Fibroblast of skin of right quadriceps (primary cell): Measurements from ENCODE around the gene FZD10.

ENCODE experiments used
- DNase-seq: peaks from one replicate; pipeline ENCODE4 v3.0.0-alpha.2; 2013

FZD10 gene

GRCh38 chr12:130132831-130133511 is 29.3 kb upstream of the FZD10 start:
- DNase-seq = no peak

DNA sequence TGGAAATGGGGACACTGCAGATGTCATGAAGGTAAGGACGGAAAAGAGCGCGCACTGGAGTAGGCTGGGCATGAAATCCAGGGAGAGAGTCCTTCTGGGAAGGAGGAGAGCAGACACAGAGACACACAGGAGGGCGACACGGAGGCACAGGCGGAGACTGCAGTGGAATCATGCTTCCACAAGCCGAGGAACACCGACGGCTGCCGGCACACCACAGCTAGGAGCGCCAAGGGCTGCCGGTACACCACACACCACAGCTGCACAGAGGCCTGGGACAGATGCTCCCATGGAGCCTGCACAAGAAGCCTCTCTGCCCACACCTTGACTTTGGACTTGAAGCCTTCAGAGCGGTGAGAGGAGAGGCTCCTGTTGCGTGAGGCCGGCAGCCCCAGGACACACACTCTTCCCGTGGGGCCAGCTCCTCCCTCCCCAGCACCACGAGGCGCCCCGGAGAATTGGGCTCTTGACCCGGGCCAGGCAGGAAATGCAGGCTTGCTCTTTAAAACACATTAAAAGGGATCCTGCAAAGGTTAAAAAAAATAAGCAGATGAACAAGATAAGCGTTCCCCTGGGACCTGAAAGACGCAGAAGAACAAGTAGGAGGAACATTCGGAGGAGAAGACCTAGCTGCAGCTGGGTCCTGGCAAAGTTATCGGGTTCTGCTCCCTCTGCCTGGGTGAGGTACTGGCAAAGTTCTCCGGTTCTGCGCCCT is 28.3 kb upstream of the FZD10 start:
- no peak for DNase-seq

DNA sequence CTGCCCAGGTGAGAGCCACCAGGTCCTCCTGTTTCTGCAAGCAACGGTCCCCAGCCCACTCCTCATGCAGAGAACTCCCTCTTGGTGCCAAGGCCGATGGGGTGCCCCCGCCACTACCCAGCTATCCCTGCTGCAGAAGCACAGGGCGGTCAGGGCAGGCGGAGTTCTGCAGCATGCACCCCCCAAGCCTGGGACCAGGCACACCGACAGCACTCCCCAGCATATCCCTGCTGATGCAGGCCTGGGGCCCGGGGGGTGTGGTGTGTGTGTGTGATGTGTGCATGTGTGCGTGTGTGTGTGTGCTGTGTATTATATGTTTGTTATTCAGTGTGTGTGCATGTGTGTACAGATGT is 27.7 kb upstream of the FZD10 start:
- no peak for DNase-seq

- no peak for DNase-seq
Measured at GRCh38 chr12:130136509-130137039, 25.7 kb upstream of the FZD10 start.

GRCh38 chr12:130137040-130138018 is 24.9 kb upstream of the FZD10 start:
- no peak for DNase-seq

DNA sequence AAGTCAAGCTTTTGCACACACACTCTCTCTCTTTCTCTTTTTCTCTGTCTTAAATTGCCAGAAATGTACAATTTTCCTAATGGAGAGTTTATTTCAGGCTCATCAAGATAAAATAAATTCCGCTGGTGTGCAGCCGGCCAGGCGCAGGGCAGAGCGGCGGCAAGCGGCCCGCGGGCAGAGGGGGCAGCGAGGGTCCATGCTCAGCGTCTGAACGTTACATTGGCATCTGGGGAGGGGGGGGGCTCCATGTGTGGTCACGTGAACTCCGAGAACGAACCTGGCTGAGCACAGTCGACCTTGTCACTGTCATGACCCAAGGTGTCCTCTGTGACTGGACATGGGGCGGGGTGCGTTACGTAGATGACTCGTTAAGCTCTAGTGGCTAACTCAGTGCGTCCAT is 23.8 kb upstream of the FZD10 start:
- DNase-seq = no peak

- DNase-seq = peak; percentile 53
Measured at GRCh38 chr12:130139567-130140421, 22.5 kb upstream of the FZD10 start.

DNA sequence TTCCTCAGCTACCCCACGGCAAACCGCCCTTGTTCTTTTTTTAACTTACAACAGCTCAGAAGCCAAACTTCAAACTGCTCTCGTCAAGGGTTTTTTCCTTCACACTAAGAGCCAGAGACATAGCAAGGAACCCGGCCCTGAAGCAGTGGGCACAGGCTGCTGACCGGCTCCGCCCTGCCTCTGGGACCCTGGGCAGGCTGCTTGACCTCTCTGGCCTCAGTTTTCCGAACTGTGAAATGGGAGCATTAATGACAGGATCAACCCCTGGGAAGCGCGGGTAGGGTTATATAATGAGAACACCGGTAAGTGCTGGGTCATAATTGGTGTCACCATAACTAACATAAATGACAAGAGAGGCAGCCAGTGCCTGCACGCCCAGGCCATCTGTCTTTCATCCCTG is 21.2 kb upstream of the FZD10 start:
- no peak for DNase-seq

GRCh38 chr12:130141901-130142683 is 20.2 kb upstream of the FZD10 start:
- DNase-seq = no peak

DNA sequence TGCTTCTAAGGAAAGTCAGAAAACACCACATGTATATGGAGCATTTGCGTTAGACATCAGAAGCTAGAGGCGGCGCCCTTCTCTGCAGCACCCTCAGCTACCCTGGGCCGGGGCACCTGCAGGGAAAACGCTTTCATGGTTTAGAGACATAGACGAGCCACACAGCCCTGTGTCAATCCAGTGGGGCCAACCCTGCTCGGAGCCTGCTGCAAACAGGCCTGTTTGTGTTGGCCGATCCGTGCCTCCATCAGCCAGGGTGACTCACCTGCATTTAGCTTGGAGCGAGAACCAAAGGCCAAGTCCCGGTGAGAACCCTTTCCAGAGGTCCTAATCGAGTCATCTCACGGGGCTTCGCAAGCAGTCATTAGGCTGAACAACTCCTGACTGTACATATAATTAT is 19.5 kb upstream of the FZD10 start:
- no peak for DNase-seq

- DNase-seq = no peak
Measured at GRCh38 chr12:130143136-130143535, 19.1 kb upstream of the FZD10 start.

GRCh38 chr12:130144256-130144655 is 18.0 kb upstream of the FZD10 start:
- DNase-seq = no peak

DNA sequence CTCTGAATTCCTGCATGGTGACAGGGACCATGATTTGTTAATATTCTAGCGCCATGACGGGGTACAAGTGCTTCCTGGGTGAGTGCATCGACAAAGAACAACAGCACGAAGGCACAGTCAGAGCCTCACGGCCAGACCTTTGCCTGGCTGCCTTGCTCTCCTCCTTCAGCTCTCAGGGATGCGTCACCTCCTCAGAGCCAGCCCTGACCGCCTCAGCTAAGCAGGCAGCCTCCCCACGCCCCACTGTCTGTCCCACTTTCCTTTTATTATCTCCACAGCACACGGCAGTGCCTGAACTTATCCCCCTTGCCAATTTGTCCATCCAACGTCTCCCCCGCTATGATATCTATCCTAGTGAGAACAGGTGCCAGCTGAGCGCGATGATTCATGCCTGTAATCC is 16.5 kb upstream of the FZD10 start:
- DNase-seq = no peak

- DNase-seq = no peak
Measured at GRCh38 chr12:130146176-130146931, 15.9 kb upstream of the FZD10 start.

DNA sequence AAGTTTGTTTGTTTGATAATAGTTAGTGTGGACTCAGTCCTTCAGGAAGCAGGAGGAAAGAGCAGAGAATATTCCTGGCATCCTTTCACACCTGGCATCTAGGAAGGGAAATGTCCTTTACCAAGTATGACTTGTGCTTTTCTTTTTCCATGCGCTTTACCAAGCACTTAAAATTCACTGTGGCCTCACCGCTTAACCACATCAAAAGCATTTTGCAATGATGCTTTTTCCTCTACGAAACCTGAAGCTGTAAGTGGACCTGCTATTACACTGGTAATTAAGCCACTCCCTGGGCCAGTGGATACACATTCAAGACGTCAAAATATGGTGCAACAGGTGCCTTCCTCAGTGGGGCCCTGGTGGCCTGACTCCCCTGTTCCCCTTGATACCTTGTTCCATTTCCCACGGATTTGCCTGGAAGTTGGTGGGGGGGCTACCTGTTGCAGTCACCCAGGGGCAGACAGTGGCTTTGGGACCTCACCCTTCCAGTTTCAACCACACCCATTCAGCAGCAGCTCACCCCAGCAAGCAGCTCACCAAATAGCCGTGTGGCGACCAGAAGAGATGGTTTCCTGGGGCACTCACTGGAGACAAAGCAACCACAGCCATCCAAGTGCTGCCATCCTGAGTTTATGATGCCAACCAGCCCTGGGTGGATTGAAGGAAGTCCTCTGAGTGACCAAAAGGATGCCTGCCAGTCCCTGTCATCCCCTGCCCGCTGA is 14.2 kb upstream of the FZD10 start:
- DNase-seq = no peak

DNA sequence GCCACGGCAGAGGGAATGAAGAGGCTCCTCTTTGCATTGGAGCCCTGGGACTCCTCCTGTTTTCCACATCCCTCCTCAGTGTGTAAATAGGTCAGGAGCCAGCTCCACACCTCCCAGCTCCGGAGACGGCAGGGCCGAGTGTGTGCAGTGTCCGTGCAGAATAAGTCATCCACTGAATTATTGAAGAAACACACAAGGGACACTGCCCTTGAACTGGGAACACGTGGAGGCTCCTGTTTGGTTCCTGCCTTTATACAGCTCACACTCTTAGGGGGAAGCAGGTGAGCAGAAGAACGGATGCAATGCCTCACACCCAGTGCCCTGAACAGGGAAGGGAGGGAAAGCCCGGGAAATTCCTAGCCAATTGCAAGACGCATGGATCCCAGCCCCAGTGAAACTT is 10.4 kb upstream of the FZD10 start:
- DNase-seq = no peak

- no peak for DNase-seq
Measured at GRCh38 chr12:130152386-130152785, 9.9 kb upstream of the FZD10 start.

DNA sequence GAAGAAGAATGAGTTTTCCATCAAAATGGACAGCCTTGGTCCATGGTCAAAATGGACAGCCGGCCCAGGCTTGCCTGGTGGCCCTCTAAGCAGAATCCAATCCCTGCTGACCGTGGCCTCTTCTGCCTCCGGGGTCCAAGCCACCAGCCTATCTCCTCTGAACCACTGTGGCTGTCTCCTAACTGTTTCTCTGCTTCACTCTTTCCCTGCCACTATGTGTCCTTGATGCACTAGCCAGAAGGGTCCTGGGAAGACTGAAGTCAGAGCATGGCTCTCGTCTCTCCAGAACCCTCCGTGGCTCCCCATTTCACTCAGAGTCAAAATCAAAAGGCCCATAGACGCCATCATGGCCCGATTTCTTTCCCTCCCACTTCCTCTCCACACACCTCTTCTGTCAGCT is 8.5 kb upstream of the FZD10 start:
- DNase-seq = no peak

GRCh38 chr12:130154276-130155070 is 7.8 kb upstream of the FZD10 start:
- DNase-seq = no peak
